ENCODE measurements around the gene ANGPT4.

The ANGPT4 gene

DNA sequence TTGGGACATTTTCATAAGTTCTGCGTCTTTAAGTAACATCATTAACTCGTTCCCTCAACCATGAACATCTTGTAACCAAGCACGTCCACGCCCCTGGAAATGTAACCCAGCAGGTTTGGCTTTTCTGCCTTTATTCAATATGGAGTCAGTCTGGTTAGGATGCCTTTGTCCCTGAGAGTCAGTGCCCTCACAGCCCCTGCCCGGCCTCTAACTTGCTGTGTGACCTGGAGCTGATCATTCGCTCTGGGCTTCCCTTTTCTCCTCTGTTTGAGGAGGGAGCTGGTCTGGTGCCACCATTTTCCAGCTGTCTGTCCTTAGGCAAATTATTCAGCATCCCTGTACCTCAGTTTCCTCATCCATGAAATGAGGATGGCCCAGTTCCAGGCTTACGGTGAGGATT, 26.5 kb upstream of the ANGPT4 start:
- no peak for DNase-seq

DNA sequence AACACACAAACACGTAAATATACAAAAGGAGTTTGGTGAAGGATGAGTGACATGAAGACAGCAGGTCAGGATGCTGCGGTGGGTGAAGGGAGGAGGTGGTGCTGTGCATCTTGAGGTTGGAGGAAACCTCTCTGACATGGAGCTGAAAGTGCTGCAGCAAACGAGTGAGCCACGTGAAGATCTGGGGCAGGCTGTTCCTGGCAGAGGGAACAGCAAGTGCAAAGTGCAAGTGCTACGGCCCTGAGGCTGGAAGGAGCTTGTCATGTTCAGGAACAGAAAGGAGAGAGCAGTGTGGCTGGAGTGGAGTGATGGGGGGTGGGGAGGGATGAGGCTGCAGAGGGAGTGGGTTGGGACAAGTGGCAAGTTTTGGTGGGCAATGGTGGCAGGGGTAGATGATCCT, 24.8 kb upstream of the ANGPT4 start:
- no peak for DNase-seq

DNA sequence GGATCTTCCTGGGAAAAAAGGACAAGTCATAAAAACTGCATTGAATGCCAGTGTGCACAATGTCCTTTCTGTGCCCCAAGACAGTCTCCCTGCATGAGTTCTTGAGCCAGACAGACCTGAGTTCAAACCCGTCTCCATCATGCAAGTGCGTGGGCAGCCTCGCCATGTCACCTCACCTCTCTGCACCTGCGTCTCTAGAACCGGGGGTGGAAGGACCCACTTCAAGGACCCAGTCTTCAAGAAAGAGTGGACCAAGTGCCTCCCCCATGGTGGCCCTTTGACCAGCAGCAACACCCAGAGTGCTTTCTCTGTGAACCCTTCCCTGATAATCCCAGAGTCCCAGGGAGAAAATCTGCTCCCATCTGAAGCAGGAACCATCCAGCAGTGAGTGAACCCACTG, 23.5 kb upstream of the ANGPT4 start:
- DNase-seq, result no peak

DNA sequence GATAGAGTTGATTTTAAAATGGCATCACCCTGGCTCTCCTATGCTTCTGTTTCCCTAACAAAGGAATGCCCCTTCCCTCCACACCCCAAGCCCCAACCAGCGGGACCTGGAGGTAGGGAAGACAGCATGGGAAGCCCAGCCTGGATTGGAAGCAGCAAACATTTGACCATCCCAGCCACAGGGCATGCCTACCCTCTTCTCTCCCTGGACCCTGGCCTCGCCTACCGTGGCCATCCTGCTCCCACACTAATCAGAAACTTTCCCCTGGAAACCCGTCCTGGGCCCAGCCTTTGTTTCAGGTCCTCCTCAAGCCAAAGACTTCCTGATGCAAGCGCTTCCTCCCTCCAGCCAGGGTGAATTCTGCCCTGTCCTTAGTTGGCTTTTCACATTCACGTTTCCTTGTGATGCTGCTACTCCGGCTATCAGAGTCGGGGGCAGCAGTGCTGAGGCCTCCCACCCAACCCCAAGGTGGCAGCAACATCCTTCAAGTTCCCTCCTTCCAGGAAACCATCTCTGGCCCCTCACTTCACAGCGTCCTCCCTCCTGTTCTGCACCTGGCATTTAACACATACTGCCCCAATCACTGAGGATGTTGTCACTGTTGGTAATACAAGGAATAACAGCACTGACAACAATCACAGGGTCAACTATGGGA, 18.2 kb upstream of the ANGPT4 start:
- DNase-seq, result no peak

DNA sequence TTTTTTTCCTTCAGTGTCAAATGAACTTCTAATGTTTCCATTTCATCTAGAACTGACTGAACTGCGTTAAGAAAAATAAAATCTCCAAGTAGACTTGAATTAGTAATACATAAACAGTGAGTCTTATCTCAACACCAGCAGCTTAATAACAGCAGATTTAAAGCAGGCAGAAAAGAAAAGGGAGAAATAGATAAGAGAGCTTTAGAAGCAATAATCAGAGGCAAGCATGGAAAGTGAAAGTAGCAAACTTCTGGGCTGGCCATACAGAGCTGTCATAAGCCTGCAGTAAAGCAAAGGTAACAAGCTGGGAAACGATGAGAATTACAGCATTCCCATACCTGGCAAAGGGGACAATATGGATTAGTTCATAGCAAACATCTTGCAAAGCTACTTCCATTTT, 16.9 kb upstream of the ANGPT4 start:
- DNase-seq, result no peak

DNA sequence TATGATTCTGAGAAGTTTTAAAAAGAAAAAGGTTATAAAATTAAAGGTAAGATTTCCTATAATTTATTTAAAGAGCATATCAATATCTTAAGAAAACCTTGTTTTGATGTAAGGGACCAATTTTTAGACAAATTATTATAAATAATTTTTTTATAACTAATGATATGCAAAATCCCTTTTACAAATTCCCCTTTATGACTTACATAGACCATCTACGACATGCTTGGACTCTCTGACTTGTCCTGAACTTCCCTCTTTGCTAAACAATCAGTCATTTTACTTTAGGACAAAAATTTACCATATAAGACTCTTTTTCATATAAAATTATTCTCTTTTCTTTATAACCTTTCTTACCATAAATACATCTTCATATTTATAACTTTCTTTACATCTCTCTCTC, 15.3 kb upstream of the ANGPT4 start:
- DNase-seq, result no peak

DNA sequence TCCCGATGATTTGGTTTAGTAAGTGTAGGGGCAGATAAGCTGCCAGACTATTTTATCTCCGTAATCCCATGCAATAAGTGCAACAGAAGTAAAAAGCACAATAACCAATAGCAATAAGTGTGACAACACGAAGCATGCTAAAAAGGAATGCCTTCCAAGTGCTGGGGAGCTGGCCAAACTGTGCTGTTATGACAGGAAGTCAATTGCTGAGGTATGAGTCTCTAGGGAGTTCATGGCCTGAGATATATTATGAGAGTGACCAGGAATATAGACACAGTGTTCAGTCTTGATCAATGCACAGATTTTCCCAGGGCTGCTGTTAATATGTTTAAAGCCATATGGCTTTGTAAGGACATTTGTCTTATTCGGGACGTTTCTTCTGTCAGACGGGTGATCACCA, 10.5 kb upstream of the ANGPT4 start:
- no peak for DNase-seq

DNA sequence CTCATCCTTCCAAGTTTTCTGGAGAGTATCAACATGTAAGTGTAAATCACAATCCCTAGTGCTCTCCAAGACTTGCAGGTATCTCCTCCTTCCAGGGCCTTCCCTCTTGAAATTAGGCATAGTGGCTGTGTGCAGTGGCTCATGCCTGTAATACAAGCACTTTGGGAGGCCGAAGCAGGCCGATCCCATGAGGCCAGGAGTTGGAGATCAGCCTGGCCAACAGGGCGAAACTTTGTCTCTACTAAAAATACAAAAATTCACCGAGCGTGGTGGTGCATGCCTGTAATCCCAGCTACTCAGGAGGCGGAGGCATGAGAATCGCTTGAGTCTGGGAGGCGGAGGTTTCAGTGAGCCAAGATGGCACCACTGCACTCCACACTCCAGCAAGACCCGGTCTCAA, 9.4 kb upstream of the ANGPT4 start:
- no peak for DNase-seq

DNA sequence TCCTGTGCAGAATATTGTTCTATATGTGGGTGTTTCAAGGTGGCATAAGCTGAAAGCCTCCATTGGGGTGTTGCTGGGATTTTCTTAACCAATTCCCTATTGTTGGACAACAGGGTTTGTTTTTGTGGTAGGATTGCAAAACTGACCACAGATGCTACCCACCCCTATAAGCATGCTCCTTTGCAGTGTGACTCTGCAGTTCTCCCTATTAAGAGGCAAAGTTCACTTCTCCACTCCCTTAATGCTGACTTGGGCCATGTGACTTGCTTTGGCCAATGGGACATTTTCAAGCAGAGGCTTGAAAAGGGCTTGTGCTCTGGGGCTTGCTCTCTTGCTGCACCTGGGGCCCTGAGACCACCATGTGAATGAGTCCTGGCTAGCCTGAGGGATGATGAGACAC, 8.5 kb upstream of the ANGPT4 start:
- DNase-seq, result no peak

DNA sequence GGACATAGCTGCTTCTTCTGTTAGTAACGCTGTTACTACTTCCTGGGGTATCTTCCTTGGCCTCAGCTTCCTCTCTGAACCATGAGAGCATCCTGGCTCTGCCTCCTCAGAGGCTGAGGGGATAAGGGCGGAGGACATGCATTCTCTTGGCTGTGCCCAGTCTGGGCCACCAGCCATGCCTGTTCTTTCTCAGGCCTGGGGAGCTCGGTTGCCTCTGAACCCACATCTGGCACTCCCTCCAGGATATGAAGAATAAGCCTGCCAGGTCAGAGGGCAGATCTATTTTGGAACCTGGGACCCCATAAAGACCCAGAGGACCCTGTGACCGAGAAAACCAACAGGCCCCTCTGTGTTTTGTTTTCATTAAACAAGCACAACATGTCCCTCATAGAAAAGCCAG, 6.6 kb upstream of the ANGPT4 start:
- DNase-seq, result no peak

DNA sequence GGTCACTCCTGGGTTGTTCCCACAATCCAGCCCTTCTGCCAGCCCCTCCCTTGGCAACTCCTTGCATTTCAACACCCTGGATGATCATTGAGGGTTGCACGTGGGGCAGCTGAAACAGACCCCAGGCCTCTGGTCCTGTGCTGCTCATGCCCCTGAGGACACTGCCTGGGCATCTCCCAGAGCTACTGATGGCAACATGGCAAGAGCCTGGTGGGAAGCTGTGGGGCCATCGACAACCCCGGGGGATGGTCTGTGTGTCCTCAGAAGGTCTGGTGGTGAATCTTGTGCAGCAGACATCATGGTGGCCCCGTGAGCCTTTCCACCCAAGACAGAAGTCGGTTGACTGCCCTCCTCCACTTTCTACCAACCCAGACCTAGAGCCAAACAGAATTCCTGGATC, 4.9 kb upstream of the ANGPT4 start:
- DNase-seq, result no peak

DNA sequence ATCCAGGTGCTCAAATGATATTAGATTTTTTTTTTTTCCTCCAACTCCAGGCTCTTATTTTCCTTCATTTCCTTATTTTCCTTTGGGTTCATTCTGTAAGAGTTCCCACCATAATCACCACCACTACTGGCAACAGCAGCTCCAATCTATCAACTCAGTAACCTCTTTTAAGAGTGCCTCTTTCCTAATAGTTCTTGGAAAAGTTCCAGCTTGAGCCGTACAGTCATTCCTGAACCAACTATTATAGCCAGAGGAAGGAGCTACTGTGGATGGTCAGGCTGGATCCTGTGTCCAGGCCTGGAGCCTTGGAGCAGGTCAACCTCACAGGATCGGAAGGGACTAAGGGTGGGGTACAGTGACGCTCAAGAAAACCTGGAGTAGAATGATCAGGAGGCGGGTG, 4.2 kb upstream of the ANGPT4 start:
- DNase-seq, result no peak

DNA sequence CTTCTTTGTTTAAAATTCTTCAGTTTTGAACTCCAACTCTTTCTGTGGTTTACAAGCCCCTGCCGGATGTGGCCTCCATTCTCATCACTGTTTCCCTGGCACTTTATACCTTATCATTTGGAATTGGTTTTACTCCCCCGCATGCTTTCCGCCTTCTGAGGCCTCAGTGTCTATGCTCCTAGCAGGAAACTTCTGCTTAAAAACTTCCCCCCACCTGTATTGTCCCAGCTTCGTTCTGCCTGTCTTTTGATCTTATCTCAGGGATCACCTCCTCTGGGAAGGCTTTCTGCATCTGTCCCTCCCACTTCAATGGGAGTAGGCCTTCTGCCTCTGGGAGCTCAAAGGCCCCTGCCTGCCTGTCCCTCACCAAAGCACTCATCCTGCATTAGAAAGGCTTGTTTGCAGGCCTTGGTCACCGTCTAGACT, 3.4 kb upstream of the ANGPT4 start:
- DNase-seq, result no peak

DNA sequence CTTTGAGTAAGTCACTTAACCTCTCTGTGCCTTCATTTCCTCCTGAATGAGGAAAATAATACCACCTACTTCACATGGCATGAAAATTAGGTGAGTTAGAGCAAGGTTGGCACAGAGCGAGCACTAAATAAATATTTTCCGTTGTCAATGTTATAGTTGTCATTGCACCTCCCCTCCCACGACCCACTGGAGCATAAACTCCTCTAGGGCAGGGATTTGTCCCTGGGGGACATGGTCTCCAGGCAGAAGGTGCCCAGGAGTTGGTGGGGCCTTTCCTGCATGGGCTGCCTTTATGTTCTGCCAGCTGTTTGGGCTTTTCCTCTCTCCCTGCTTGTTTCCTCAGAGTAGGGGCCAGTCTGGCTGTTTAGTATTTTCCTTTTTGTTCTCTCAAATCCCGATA, 1.3 kb upstream of the ANGPT4 start:
- no peak for DNase-seq

DNA sequence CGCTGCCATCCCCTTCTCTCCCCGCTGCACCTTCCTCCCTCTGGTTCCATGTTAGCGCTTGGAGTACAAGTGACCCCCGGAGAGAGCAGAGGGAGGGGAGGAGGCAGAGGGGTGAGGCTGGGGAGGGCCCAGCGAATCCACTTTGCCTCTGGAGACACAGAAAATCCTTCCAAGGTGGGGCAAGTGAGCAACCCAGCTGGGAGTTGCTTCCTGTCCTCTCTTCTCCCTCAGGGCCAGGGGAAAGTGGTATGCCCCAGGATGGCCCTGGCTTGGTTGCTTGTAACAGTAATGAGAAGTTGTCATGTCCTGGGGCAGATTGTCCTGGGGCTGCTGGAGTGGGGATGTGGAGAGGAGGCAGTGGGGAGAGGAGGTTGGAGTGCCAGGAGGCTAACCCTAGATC, 691 bp upstream of the ANGPT4 start:
- DNase-seq, result no peak

DNA sequence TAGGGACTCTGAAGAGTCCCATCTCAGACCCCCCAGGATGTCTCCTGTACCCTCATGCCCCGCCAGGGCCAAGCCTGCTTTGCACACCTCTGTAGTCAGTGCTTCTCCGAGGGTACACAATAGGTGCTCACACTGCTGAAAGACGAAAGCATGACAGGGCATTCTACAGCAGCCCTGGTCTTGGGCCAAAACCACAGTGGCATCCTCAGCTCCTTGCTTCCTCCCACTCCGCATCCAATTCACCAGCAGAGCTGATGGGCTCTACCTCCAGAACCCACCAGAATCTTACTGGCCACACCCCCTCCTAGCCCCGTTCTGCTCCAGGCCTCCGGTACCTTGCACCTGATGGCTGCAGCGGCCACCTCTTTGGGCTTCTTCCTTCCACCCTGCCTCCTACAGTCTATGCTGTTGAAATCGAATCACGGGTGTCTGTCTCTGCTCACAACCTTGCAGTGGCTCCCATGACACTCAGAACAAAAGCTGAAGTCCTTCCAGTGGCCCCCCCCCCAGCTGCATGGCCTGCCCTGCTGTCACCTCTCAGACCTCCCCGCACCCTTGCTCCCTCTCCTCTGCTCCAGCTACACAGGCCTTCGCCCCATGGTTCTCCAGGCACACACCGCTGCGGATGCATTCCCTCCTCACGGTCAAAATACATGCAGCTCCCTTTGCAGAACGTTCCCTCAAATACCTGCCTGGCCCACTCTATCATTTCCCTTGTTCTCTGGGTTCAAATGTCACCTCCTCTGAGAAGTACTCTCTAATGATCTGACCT, 1.2 kb downstream of the ANGPT4 start:
- DNase-seq, result no peak

DNA sequence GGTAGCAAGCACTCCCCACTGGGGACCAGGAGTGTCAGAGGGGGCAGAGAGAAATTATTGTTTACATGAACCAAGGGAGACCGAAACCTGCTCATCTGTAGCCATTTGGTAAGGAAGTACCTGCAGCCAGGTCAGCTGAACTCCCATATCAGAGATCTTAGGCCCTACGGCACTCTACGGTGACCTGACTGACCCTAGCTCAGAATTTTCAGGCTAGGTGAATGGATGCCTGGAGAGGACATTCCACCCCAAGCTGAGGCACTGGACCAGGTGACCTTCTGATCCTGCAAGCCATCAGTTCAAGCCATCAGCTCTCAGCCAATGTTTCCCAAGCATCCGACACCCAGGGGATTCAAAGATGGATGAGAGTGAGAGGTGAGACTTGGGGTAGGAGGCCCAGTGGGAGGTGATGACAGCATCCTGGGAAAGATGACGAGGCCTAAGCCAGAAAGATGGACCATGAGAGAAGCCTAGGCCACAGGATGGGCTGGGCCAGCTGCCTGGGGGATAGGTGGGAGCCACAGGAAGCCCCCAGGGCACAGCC, 2.8 kb downstream of the ANGPT4 start:
- DNase-seq, result no peak

DNA sequence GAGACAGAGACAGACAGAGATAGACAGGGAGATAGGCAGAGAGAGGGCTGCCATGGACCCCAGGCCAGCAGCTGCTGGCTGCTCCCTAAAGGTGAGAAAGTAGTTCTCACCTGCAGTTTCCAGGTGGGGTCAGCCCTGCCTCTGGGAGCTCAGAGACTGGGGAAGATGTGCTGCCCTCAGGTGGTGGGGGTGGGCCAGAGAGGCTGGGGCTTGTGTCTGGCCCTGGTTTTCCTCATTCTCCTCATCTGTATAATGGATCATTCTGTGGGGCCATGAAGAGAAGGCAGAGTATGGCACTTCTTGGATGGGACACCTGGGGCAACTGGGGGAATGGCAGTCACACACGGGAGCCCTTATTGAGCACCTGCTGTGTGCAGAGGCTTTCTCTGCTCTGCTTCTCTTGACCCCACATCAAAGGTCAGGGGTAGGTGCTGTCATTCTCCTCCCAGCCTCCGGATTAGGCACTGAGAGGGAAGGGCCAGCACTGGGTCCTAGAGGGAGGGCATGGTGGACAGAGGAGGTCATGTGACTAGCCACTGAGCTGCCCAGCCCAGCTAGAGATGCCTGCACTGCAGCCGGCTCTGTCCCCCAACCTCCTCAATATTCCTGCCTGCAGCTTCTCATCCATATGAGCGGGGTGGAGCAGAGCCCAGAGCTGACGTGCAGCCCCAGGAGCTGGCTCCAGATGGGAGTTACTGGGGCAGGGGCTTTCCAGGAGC, 4.1 kb downstream of the ANGPT4 start:
- DNase-seq, result no peak

DNA sequence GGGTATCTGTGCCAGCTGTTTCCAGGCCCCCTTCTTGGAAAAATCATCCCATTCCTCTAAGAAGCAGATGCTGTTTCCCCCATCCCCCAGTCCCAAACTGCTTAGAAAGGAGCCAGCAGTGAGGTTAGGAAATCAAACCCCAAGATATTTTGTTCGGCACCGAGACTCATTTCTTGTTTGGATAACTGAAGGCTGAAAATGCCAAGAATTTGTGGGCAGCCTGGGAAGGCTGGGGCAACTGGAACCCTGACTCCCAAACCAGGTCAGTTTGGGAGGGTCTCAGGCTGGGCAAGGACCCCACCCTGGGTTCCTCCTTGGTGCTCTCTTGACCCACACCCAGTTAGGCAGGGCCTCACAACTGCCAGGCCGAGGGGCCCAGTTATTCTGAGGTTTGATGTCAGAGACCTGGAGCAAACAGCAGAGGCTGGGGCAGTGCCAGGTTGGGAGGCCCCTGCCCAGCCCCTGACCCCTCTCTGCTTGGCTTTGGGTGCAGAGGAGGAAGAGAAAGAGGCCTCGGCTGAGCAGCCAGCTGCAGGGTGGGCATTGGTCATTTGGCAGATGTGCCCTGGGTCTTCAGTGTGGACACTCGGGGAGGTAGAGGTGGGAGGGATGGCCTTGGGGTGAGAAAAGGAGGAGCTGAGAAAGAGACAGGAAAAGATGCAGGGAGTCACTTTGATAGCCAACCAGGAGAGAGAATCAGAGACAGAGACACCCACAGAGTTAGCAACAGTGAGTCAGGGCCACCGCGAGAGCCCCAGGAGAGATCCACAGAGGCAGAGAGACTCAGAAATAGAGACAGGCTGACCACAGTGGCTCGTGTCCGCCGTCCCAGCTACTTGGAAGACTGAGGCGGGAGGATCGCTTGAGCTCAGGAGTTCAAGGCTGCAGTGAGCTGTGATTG, 5.0 kb downstream of the ANGPT4 start:
- no peak for DNase-seq

DNA sequence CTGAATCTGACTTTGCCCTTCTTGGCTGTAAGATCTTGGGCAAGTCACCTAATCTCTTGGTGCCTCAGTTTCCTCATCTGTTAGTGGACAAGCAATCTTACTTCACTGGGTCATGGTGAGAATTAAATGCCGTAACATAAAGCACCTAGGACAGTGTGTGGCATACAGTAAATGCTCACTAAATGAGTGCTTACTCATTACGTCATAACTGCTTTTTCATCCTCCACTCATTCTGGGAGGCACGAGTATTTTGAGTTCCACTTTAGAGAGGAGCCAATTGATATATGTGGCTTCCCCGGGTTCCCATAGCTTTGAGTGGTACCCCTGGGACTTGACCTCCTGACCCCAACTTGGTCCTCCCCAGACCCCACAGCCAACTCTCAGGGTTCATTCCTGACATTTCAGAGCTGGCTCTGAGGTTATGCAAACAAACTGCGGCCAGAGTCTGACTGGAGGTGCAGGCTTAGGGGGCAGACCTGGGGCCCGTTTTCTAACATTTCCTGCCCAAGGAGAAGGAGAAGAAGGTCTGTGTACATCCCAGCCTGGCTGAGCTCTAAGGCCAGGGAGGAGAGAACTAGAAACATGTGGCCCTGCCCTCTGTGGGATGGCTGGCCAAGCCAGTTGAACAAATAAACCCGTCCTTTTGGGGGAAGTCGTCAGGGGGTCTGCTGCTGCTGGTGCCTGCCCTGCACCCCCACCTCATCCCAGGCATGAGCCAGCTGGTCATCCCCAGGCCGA, 5.8 kb downstream of the ANGPT4 start:
- no peak for DNase-seq

DNA sequence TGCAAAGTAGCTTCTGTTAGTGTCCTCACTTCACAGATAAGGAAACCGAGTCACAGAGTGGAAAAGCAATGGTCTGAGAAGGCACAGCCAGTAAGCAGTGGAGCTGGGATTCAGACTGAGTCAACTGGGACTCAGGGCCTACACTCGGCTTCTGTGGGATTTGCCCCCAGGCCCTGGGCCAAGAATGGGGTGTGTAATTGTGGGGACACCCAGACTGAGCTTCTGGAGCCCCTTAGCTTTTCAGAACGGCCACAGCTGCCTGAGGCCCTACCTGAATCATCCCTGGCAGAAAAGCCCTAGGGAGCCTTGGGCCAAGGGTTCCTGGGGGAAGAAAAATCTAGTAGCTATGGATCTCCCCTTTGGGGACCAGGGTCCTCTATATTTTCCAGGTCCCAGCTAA, 6.5 kb downstream of the ANGPT4 start:
- DNase-seq, result no peak
